ENCODE results near the gene PNMA8A. TPM values are rescaled to one million over a fixed set of nuclear protein-coding genes. Genes with fewer than 3 reads are reported as not detected.

Gene PNMA8A
- total and polyA plus RNA-seq, 2 experiments from 2014 or later = 17.8 to 21.7 TPM

- no peaks in the 10 kb centered on the region for H3F3A ChIP-seq (replicated peaks; ENCODE audit: low read depth)
- Mint-ChIP-seq H3K36me3 (ENCODE audit: low read depth) (no peaks in the 10 kb centered on the region), H3K4me3 (peak overlapping the region; percentile 69), H3K9me3 (no peaks in the 10 kb centered on the region), H3K4me1 (peaks cover 14% of the 10 kb centered on the region), H3K27me3 (ENCODE audit: insufficient read depth, low read depth, poor library complexity) (peaks cover 63% of the 10 kb centered on the region), H3K27ac (no peak overlapping the region)
- H3K27me3 ChIP-seq (ENCODE audit: insufficient read depth) = peaks cover 63% of the 10 kb centered on the region
- peak overlapping the region; percentile 76 for H2AFZ ChIP-seq
- peak; percentile 68 for TF ChIP-seq EZH2 (IDR thresholded peaks at IDR 0.05; ENCODE audit: low read depth, unreplicated experiment)
- TF ChIP-seq CTCF (conservative IDR thresholded peaks at IDR 0.05; ENCODE audit: low read depth in 2 of 2) = no peak
- peaks cover 25% of the 10 kb centered on the region for H3K4me1 ChIP-seq (ENCODE audit: insufficient read depth)
- peak overlapping the region; percentile 76 for H3K4me3 ChIP-seq
- H3K79me2 ChIP-seq (replicated peaks; ENCODE audit: insufficient read depth) = no peaks in the 10 kb centered on the region
- H3K36me3 ChIP-seq (ENCODE audit: insufficient read depth) = no peaks in the 10 kb centered on the region
- H3K27ac ChIP-seq (ENCODE audit: low read depth) = no peak overlapping the region
- peak overlapping the region; percentile 95 for H3K4me2 ChIP-seq
- no peaks in the 10 kb centered on the region for H4K20me1 ChIP-seq (replicated peaks; ENCODE audit: insufficient read depth)
- DNase-seq (ENCODE audit: low spot score) (peak; percentile 45), ATAC-seq (no peak)
- H3K9me2 ChIP-seq (ENCODE audit: insufficient read depth) = no peaks in the 10 kb centered on the region
These were observed 23.0 kb upstream of the PNMA8A start for GRCh38 chr19:46494146-46494940.

GRCh38 chr19:46493236-46494145 is 22.1 kb upstream of the PNMA8A start:
- no peak overlapping the region for H3K27ac ChIP-seq (ENCODE audit: low read depth)
- no peaks in the 10 kb centered on the region for H3K36me3 ChIP-seq (ENCODE audit: insufficient read depth)
- H2AFZ ChIP-seq = peak overlapping the region; percentile 88
- no peaks in the 10 kb centered on the region for H4K20me1 ChIP-seq (replicated peaks; ENCODE audit: insufficient read depth)
- peak; percentile 49 for TF ChIP-seq POLR2AphosphoS5 (IDR thresholded peaks at IDR 0.05; ENCODE audit: low read depth)
- no peak for TF ChIP-seq STAT1 (IDR thresholded peaks at IDR 0.05; ENCODE audit: unreplicated experiment)
- TF ChIP-seq ZNF114 (CRISPR knock-in tag; IDR thresholded peaks at IDR 0.05) = no peak
- TF ChIP-seq EZH2 (IDR thresholded peaks at IDR 0.05; ENCODE audit: low read depth, unreplicated experiment) = peak; percentile 43
- no peak for TF ChIP-seq ZNF462 (CRISPR knock-in tag; IDR thresholded peaks at IDR 0.05)
- H3F3A ChIP-seq (replicated peaks; ENCODE audit: low read depth) = 0 out of 2 replicates have a peak, but pooled peaks cover 3% of the 10 kb centered on the region
- H3K4me3 ChIP-seq = peak overlapping the region; percentile 76
- ATAC-seq (peak; percentile 15), DNase-seq (ENCODE audit: low spot score) (peak; percentile 77)
- no peaks in the 10 kb centered on the region for H3K9me2 ChIP-seq (ENCODE audit: insufficient read depth)
- peak overlapping the region; percentile 95 for H3K4me2 ChIP-seq
- peaks cover 32% of the 10 kb centered on the region for H3K4me1 ChIP-seq (ENCODE audit: insufficient read depth)
- H3K36me3 Mint-ChIP-seq (ENCODE audit: low read depth) = no peaks in the 10 kb centered on the region
- H3K27ac Mint-ChIP-seq = no peak overlapping the region
- peak overlapping the region; percentile 69 for H3K4me3 Mint-ChIP-seq
- no peaks in the 10 kb centered on the region for H3K79me2 ChIP-seq (replicated peaks; ENCODE audit: insufficient read depth)
- peaks cover 20% of the 10 kb centered on the region for H3K4me1 Mint-ChIP-seq
- H3K27me3 Mint-ChIP-seq (ENCODE audit: insufficient read depth, low read depth, poor library complexity) = peaks cover 71% of the 10 kb centered on the region
- no peaks in the 10 kb centered on the region for H3K9me3 Mint-ChIP-seq
- H3K27me3 ChIP-seq (ENCODE audit: insufficient read depth) = peaks cover 72% of the 10 kb centered on the region
